GM21526 (cell line): Measurements from ENCODE around the gene RALGPS1.

ENCODE experiments used
- ATAC-seq: cut with Tn5 transposase; IDR thresholded peaks from one replicate; pipeline ENCODE4 v1.9.1; 2021; ENCODE audit warnings: moderate library complexity; ENCODE audit not compliant: unreplicated experiment, low FRiP score

Gene RALGPS1

DNA sequence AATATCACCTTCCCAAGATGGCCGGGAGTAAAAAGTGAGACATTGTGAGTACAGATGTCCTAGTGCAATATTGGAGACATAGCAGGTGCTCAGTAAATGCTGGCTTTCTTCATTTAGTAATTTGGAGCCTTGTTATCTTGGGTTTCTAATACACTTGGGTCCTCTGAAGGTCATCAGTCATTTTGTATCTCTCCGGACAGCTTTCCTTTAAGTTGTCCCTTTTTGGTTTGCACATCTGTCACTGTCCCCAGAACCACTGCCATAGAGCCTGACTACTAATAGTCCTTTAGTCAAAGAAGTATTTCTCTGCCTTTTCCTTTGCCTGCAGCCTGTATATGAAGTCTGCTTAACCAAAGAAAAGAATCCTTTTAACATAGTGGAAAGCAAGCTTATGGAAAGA, 215.7 kb downstream of the RALGPS1 start:
- no peak for ATAC-seq

- no peak for ATAC-seq
These were observed 216.3 kb downstream of the RALGPS1 start for GRCh38 chr9:127130661-127131538.

DNA sequence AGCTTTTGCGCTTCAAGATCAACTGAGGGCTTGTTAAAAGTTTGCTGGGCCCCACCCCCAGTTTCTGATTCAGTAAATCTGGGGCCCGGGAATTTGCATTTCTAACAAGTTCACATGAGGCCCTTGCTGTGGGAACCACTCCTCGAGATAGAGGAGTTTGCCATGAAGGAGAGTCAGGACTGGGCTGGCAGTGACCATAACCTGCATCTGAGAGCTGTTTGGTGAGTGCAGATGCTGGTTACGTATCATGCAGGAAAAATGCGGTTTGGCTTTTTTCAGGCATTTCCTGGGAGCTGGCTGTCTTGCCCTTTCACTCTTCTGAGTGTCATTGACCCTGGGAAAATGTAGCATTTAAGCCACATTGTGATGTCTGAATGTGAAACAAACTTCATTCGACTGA, 217.3 kb downstream of the RALGPS1 start:
- no peak for ATAC-seq

DNA sequence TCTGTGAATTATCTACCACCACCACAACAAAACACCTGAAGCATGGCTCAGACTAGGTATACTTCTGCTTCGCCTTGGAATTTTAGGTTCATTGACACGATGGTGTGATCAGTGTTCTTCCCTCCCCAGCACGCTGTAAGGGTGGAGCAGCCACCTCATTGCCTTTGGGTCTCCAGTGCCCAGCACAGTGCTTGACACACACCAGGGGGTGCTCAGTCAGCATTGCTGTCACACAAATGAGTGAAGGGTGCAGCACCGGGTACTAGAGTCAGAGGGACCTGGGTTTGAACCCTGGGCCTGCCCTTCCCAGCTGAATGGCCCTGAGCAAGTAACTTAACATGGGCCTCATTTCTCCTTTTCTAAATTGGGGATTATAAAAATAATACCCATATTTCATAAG, 217.8 kb downstream of the RALGPS1 start:
- no peak for ATAC-seq

DNA sequence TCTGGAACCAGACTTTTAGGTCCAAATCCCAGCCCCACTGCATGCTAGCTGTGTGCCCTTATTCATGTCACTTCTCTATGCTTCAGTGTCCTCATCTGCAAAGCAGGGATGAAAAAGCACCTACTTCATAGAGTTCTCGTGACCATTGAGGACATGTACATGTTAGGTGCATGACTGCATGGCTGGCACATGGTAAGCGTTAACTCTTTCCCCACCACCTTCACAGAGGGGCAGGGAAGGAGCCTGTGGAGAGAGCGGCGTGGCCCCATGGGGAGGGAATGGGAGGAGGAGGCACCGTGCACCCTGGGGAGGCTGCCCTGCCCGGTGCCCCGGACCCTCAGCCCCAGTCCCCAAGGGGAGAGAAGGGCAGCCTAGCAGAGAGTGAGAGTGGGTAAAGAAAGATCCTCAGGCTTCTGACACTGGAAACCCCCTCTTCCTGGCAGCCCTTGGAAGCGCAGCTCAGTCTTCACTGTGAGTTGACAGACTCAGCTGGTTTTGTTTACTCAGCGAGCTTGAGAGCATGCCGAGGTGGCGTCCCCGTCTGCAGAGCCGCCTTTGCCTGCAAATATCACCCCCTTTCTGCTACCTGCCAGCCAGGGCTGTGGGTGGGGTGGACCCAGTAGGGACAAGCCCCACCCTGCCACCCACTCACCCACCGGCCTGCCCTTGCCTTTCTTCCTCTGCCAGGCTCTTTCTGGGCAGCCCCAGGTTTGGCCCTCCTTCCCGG, 218.5 kb downstream of the RALGPS1 start:
- no peak for ATAC-seq

GRCh38 chr9:127133739-127134167, 219.2 kb downstream of the RALGPS1 start:
- ATAC-seq: no peak

- ATAC-seq: no peak
These were observed 220.6 kb downstream of the RALGPS1 start for GRCh38 chr9:127135056-127135745.

DNA sequence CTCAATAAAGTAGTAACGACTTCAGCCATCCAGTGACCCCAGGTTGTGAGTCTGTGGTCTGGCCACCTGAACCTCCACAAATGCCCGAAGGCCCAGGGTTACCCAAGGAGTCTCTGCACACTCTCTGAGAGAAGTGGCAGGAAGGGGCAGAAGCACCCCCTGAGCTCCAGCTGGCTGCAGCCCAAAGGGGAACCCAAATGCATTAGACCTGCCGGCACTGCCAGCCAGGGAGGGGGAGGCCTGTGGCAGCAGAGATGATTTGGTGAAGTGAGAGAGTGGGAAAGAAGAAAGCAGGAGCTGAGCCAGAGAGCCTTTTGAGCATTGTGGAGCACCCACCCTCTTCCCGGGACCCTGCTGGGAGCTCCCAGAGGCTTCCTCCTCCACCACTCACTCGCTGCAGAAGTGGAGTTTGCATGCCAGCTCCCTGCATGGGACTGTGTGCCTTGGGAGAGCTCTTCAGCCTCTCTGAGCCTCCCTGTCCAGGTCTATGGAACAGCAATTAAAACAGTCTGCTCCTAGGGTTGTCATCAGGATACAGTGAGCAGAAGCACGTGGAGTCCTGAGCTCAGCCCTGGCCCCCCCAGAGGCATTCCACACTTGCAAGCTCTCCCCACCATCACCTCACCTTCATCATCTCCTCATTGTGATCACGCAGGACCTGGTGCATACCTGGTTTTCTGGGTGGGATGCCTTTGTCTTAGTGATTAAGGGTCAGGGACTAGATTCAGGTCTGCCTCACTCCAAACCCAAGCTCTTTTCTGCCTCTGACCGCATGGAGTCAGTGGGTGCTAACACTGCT, 221.7 kb downstream of the RALGPS1 start:
- no peak for ATAC-seq

GRCh38 chr9:127136880-127137639, 222.5 kb downstream of the RALGPS1 start:
- ATAC-seq: no peak

GRCh38 chr9:127137640-127138360, 223.2 kb downstream of the RALGPS1 start:
- no peak for ATAC-seq

DNA sequence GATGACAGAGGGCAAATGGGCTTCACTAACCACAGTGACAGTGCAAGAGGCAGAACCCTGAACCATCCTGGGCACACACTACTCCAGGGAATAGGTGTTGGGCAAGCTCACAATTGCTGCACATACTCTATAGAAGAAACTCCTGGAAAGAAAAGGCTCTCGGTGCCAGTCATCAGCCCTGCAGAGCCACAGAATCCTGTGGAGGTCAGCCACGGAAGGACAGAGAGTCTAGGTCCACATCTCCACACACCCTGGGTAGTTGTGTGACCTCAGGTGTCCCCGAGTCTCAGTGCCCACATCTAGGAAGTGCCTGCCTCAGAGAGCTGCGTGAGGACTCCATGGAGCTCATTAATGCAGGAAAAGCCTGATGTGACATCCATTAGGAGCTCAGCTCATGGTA, 223.9 kb downstream of the RALGPS1 start:
- ATAC-seq: no peak

DNA sequence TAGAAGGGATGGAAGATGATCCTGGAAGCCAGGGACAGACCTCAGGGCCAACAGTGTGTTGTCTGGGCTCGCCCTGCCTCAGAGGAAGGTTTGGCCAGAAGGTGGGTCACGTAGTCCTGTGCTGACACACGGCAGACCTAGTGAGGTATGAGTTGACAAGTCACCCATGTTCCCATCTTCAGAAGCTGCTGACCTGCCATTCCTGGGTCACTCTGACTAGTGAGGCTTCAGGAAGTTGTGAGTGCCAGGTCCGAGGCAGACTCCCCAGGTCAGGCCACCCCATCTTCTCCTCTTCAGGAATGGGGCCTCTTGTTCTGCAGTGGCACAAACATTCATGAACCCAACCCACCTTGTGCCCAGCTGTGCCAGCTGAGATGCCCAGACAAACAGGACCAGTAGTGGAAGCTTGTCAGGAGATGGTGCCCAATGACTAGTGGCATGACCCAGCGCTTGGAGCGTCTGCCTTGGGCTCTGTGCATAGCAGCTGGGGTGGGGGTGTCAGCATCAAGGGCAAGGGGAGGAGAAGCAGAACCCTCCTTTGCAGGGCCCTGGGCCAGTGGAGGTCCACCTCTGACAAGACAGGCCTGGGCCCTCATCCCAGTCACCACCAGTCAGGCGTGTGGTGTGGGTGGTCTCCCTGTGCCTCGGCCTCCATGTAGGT, 224.6 kb downstream of the RALGPS1 start:
- ATAC-seq: no peak

DNA sequence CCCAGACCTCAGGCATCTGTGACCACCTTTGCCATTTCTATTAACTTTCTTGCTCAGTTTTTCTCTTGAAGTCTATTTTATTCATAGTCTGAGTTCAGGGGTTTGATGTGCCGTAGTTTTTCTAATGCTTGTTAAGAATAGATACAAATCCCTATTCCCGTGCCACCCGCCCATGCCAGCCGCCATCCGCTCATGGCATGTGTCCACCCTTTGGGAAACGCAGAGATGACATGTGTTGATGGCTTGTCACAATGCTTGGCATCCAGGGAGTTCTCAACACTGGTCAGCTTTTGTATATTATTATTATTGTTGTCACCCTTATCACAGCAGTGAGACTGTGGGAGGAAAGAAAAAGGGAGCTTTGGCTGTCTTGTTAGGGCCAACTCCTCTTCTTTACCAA, 225.2 kb downstream of the RALGPS1 start:
- ATAC-seq: no peak

GRCh38 chr9:127140181-127140580, 225.6 kb downstream of the RALGPS1 start:
- no peak for ATAC-seq

- ATAC-seq: no peak
These were observed 226.5 kb downstream of the RALGPS1 start for GRCh38 chr9:127140842-127141675.

GRCh38 chr9:127142291-127142690, 227.7 kb downstream of the RALGPS1 start:
- no peak for ATAC-seq

- no peak for ATAC-seq
These were observed 228.4 kb downstream of the RALGPS1 start for GRCh38 chr9:127142931-127143464.
